ENCODE measurements around the gene ANP32B. TPM values are rescaled to one million over a fixed set of nuclear protein-coding genes. Genes with fewer than 3 reads are reported as not detected.
"Not testable (repeated sequence)": the region's sequence is repeated elsewhere in the genome, so short reads cannot be mapped to it uniquely, and the experiment has no call there.

Gene ANP32B
- total and polyA plus RNA-seq, 7 donors = 31.4 to 217 (median 66.7) TPM

DNA sequence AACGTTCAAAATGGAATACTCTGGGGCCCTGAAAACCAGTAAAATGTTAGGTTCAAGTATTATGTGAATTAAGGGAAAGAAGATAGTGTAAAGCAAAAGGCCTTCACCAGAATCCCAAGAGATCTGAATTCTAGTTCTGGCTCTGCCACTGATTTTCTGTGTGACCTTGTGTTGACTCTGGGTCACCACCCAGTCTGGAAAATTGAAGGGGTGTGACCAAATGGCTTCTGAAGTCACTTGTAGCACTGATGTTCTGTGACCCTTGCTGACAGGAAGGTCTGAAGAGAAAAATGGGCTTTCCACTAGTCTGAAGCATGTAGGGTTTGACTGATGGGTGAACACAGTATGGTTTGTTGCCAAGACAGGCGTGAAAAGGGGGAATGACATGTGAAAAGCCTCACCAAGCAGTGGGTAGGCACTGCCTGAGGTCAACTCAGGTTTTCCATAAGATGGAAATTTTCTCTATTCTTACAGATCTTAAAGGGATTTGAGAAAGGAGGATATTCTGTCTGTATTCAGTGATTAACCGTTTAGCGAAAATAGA lies 33.1 kb downstream of the ANP32B start:
- 83 to 94% methylated on average over 4 of the region's 4 CpGs for WGBS, 2 donors
- Histone ChIP-seq H3K27ac (no peak overlapping the region), H3K36me3 (peaks cover 32 to 87% (median 55%) of the 10 kb centered on the region in 4 donors), H3K4me3 (no peak overlapping the region), H3K4me1 (no peaks in the 10 kb centered on the region), H3K27me3 (no peaks in the 10 kb centered on the region), H3K9me3 (no peaks in the 10 kb centered on the region)
- intact Hi-C loops (cut with DNase I) = no loop called here
- DNase-seq = no peak
- TF ChIP-seq, protein P1, sequence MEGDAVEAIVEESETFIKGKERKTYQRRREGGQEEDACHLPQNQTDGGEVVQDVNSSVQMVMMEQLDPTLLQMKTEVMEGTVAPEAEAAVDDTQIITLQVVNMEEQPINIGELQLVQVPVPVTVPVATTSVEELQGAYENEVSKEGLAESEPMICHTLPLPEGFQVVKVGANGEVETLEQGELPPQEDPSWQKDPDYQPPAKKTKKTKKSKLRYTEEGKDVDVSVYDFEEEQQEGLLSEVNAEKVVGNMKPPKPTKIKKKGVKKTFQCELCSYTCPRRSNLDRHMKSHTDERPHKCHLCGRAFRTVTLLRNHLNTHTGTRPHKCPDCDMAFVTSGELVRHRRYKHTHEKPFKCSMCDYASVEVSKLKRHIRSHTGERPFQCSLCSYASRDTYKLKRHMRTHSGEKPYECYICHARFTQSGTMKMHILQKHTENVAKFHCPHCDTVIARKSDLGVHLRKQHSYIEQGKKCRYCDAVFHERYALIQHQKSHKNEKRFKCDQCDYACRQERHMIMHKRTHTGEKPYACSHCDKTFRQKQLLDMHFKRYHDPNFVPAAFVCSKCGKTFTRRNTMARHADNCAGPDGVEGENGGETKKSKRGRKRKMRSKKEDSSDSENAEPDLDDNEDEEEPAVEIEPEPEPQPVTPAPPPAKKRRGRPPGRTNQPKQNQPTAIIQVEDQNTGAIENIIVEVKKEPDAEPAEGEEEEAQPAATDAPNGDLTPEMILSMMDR (IDR thresholded peaks at IDR 0.05) = no peak
- TF ChIP-seq POLR2A (IDR thresholded peaks at IDR 0.05) = no peak
- no peak for TF ChIP-seq EP300 (IDR thresholded peaks at IDR 0.05)
- TF ChIP-seq POLR2AphosphoS5 (IDR thresholded peaks at IDR 0.05) = no peak

DNA sequence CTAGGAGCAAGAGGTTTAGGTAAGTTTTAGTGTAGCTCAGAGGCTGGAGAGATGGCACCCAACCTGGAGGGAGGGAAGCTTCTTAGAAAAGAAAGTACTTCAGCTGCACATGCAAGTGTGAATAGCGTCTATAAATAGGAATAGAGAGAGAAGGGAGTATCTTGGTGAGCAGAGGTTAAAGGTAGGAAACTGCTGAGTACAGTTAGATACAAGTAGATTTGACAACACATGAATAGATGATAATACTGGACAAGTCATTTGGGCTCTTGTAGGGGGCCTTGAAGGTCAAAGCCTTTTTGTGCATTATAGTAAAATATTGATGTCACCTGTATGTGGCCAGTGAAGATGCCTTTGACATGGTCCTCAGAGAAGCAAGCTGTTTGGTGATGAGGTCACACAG lies 34.2 kb downstream of the ANP32B start:
- H3K27me3 ChIP-seq = no peaks in the 10 kb centered on the region
- no peak for DNase-seq
- H3K4me3 ChIP-seq = no peak overlapping the region
- no peak overlapping the region for H3K27ac ChIP-seq
- no peaks in the 10 kb centered on the region for H3K4me1 ChIP-seq
- WGBS, 2 donors = 72 to 78% methylated on average over 1 of the region's 1 CpG
- H3K9me3 ChIP-seq = no peaks in the 10 kb centered on the region
- H3K36me3 ChIP-seq = peaks cover 30 to 76% (median 45%) of the 10 kb centered on the region in 4 donors
- intact Hi-C loops (cut with DNase I) = no loop called here
- TF ChIP-seq EP300 (IDR thresholded peaks at IDR 0.05) = no peak
- no peak for TF ChIP-seq POLR2A (IDR thresholded peaks at IDR 0.05)
- TF ChIP-seq POLR2AphosphoS5 (IDR thresholded peaks at IDR 0.05) = no peak
- TF ChIP-seq, protein P1 (IDR thresholded peaks at IDR 0.05) = no peak

DNA sequence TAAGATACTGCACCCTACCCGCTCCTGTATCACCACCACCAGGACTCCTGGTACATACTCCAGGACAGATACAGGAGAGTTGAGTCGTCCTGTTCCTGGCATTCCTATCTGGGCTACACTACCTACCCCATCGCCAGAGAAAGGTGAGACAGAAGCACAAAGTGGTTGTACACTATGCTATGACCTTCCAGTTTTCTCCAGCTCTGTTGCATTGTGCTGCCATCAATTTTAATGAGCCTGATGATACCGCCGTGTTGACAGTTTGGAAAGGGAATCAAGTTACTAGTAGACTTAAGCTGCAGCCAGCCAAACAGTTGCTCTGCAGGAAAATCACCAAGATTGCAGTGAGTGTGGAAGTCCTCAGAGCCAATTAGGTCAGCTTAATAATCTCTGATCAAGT lies 35.2 kb downstream of the ANP32B start:
- DNase-seq = no peak

DNA sequence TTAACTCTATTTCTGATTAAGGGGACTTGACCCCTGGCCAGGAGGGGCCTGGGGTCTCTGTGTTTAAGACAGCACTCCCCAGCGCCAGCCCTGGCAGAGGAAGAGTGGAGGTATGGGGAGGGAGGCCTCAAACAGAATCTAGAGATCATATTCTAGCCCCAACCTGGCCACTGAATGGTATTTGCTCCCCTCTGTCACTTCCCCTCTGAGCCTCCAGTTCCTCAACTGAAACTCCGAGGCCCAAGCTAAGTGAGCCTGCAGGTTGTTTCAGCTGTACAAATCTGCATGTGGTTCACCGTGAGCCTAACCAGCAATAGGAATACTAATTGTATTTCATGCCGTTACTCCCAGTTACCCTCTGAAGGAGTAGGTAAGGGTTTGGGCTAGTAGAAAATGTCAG lies 36.0 kb downstream of the ANP32B start:
- no peaks in the 10 kb centered on the region for H3K27me3 ChIP-seq
- peaks cover 18 to 58% (median 28%) of the 10 kb centered on the region in 4 donors for H3K36me3 ChIP-seq
- no peak overlapping the region for H3K27ac ChIP-seq
- no peak overlapping the region for H3K4me3 ChIP-seq
- TF ChIP-seq POLR2A (IDR thresholded peaks at IDR 0.05) = no peak
- TF ChIP-seq EP300 (IDR thresholded peaks at IDR 0.05) = no peak
- TF ChIP-seq, protein P1 (IDR thresholded peaks at IDR 0.05) = no peak
- no peaks in the 10 kb centered on the region for H3K9me3 ChIP-seq
- DNase-seq = no peak
- WGBS, 2 donors = 81 to 92% methylated on average over 4 of the region's 4 CpGs
- H3K4me1 ChIP-seq = no peaks in the 10 kb centered on the region
- intact Hi-C loops (cut with DNase I) = no loop called here

More for the DNA sequence above, 35.2 kb downstream of the ANP32B start:
- Histone ChIP-seq H3K9me3 (no peaks in the 10 kb centered on the region), H3K4me3 (no peak overlapping the region), H3K36me3 (peaks cover 21 to 66% (median 35%) of the 10 kb centered on the region in 4 donors), H3K27ac (no peak overlapping the region), H3K27me3 (no peaks in the 10 kb centered on the region), H3K4me1 (no peaks in the 10 kb centered on the region)
- TF ChIP-seq POLR2A (IDR thresholded peaks at IDR 0.05) = no peak
- no peak for TF ChIP-seq EP300 (IDR thresholded peaks at IDR 0.05)
- TF ChIP-seq, protein P1 (IDR thresholded peaks at IDR 0.05) = no peak
- TF ChIP-seq POLR2AphosphoS5 (IDR thresholded peaks at IDR 0.05) = no peak
- 73 to 86% methylated on average over 5 of the region's 5 CpGs for WGBS, 2 donors
- intact Hi-C loops (cut with DNase I) = no loop called here

DNA sequence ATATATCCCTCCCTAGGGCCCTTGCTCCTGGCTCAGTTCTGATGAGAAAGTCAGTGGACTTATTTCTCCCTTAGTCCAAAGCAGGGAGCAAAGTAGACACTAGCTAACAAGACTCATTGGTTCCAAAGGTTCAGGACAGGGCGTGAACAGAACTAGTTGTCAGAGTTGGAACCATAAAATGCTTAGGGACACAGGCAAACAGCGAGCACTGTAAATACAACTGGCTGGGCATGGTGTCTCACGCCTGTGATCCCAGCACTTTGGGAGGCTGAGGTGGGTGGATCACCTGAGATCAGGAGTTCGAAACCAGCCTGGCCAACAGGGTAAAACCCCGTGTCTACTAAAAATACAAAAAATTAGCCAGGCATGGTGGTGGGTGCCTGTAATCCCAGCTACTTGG lies 36.7 kb downstream of the ANP32B start:
- H3K4me1 ChIP-seq; H3K9me3 ChIP-seq; intact Hi-C loops (cut with DNase I); H3K27me3 ChIP-seq; H3K27ac ChIP-seq; DNase-seq; H3K4me3 ChIP-seq: not testable (repeated sequence)
- WGBS, 2 donors = 19 to 76% methylated on average over 5 of the region's 5 CpGs
- peaks cover 14 to 50% (median 22%) of the 10 kb centered on the region in 4 donors for H3K36me3 ChIP-seq

Measured in sigmoid colon (tissue), 7 donors.